Effector memory CD8-positive, alpha-beta T cell (primary cell): ENCODE results near the gene NLRP12.
"Not testable (repeated sequence)": the region's sequence is repeated elsewhere in the genome, so short reads cannot be mapped to it uniquely, and the experiment has no call there.

Experiments used
- ATAC-seq: fragments of 150-1000 bp; cut with Tn5 transposase; replicated peaks from 2 replicates; pipeline ENCODE4 v1.10.0; 2021; ENCODE audit warnings: mild to moderate bottlenecking, moderate library complexity
- DNase-seq, 3 experiments: peaks; one replicate each; pipeline ENCODE4 v3.0.0; 2021
- H3K27ac Mint-ChIP-seq, 2 donors: one replicate each; pipeline ENCODE4 v1.8.0; 2022; ENCODE audit warnings: mild to moderate bottlenecking in 2 of 2, mixed read lengths in 2 of 2, moderate library complexity in 2 of 2
- H3K27me3 Mint-ChIP-seq, 2 donors: one replicate each; pipeline ENCODE4 v1.8.0; 2022; ENCODE audit warnings: mixed read lengths in 2 of 2
- H3K36me3 Mint-ChIP-seq: one replicate; pipeline ENCODE4 v1.8.0; 2022; ENCODE audit warnings: mild to moderate bottlenecking, moderate library complexity, mixed read lengths; ENCODE audit not compliant: insufficient read depth
- H3K4me1 Mint-ChIP-seq, 2 donors: one replicate each; pipeline ENCODE4 v1.8.0; 2022; ENCODE audit warnings: low read depth in 2 of 2, mixed read lengths in 2 of 2
- H3K4me3 Mint-ChIP-seq, 2 donors: one replicate each; pipeline ENCODE4 v1.8.0; 2022; ENCODE audit warnings: mild to moderate bottlenecking in 2 of 2, mixed read lengths in 2 of 2, moderate library complexity in 2 of 2
- H3K9me3 Mint-ChIP-seq, 2 donors: one replicate each; pipeline ENCODE4 v1.8.0; 2022; ENCODE audit warnings: mixed read lengths in 2 of 2
- total RNA-seq, 9 experiments: gene quantifications; one replicate each; lab custom pipeline; 2026; lab: John Stamatoyannopoulos, UW

The NLRP12 gene, protein sequence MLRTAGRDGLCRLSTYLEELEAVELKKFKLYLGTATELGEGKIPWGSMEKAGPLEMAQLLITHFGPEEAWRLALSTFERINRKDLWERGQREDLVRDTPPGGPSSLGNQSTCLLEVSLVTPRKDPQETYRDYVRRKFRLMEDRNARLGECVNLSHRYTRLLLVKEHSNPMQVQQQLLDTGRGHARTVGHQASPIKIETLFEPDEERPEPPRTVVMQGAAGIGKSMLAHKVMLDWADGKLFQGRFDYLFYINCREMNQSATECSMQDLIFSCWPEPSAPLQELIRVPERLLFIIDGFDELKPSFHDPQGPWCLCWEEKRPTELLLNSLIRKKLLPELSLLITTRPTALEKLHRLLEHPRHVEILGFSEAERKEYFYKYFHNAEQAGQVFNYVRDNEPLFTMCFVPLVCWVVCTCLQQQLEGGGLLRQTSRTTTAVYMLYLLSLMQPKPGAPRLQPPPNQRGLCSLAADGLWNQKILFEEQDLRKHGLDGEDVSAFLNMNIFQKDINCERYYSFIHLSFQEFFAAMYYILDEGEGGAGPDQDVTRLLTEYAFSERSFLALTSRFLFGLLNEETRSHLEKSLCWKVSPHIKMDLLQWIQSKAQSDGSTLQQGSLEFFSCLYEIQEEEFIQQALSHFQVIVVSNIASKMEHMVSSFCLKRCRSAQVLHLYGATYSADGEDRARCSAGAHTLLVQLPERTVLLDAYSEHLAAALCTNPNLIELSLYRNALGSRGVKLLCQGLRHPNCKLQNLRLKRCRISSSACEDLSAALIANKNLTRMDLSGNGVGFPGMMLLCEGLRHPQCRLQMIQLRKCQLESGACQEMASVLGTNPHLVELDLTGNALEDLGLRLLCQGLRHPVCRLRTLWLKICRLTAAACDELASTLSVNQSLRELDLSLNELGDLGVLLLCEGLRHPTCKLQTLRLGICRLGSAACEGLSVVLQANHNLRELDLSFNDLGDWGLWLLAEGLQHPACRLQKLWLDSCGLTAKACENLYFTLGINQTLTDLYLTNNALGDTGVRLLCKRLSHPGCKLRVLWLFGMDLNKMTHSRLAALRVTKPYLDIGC
- total RNA-seq = 0 to 0.06 (median 0) reads per million in 9 experiments

DNA sequence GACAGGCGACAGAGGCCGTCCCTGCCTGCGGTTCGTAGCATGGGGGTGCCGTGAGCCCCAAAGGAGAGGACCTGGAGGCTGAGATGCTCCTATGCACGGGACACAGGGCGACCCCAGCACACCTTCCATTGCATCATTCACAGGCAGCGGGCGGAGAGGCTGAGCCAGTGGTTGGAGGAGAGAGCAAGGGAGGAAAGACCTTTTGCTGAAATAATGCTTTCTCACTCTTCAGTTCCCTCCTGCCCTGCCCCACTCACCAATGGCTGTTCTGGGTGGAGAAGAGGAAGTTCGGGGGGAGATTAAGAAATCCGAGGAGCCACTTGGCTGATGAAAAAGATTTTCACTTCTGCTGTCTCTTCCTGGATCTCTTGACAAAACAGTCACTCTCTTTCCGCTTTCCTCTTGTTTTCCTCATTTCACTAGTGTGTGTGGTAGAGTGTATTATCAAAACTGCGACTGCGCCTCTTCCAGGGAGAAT is at the start of gene NLRP12:
TSS of gene NLRP12 (minus strand) at position 181 of the 478 bp plus-strand sequence. CDS start at position 41, 140 bp downstream.
- Mint-ChIP-seq H3K9me3 (no peaks in the 10 kb centered on the region), H3K27ac (no peak within 1 kb of the TSS), H3K36me3 (peaks cover 3% of the 10 kb centered on the region), H3K27me3 (peaks cover 29 to 48% of the 10 kb centered on the region in 2 donors), H3K4me3 (no peak within 1 kb of the TSS), H3K4me1 (no peaks in the 10 kb centered on the region)
- DNase-seq (no peak), ATAC-seq (no peak)

GRCh38 chr19:53872762-53873161 is 48.6 kb upstream of the NLRP12 start:
- H3K27me3 Mint-ChIP-seq = no peaks in the 10 kb centered on the region
- peak in 1 of 3 experiments; percentile 29 for DNase-seq
- peaks cover 53 to 59% of the 10 kb centered on the region in 2 donors for H3K4me1 Mint-ChIP-seq
- H3K27ac Mint-ChIP-seq = peak overlapping the region; percentile 93 to 100
- peaks cover 0 to 2% of the 10 kb centered on the region in 2 donors for H3K9me3 Mint-ChIP-seq
- peak overlapping the region; percentile 53 to 74 for H3K4me3 Mint-ChIP-seq
- peaks cover 100% of the 10 kb centered on the region for H3K36me3 Mint-ChIP-seq
- no peak for ATAC-seq

DNA sequence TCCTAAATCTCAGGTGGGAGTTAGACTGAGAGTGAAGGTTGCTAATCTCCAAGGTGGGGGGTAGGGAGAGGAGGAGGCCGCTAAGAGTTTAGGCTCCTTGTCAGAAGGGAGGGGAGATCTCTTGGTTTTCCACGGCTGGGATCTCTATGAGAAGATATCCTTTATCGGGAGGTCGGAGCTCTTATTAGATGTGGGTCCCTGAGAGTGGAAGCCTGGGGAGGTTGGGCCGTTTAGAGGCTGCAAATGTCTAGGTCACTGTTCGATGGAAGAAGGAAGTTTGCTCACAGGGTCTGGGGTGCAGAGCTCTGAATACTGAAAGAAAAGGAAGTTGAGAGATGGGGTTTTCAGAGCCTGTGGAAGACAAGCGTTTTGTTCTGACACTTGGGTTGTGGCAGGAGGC is 47.3 kb upstream of the NLRP12 start:
- peak overlapping the region; percentile 48 to 68 for H3K4me3 Mint-ChIP-seq

DNA sequence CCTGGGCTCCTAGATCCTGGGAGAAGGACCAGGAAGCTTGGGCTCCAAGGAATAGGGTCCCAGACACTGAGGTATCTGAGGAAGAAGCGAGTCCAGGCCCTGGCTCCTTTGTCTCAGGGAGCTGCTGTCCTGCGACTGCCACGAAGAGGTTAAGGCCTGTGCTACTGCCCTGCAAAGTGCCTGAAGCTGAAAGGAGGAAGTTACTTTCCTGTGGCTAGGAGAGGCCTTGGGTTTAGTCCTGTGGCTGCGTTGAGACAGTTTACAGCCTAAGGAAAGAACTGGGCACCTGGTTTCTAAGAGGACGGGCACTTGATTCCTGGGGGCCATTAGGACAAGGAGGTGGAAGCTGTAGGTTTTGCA is 46.4 kb upstream of the NLRP12 start:
- Mint-ChIP-seq H3K27me3 (no peaks in the 10 kb centered on the region), H3K4me3 (peak overlapping the region; percentile 48 to 68), H3K9me3 (peaks cover 0 to 2% of the 10 kb centered on the region in 2 donors), H3K27ac (peak overlapping the region; percentile 93 to 100), H3K4me1 (peaks cover 57 to 64% of the 10 kb centered on the region in 2 donors), H3K36me3 (peaks cover 100% of the 10 kb centered on the region)
- ATAC-seq (no peak), DNase-seq (peak in 2 of 3 experiments; percentile 11 to 28)

More for the DNA sequence above, 47.3 kb upstream of the NLRP12 start:
- peaks cover 100% of the 10 kb centered on the region for H3K36me3 Mint-ChIP-seq
- H3K27ac Mint-ChIP-seq = peak overlapping the region; percentile 93 to 100
- DNase-seq (peak in 2 of 3 experiments; percentile 10 to 28), ATAC-seq (no peak)
- H3K27me3 Mint-ChIP-seq = no peaks in the 10 kb centered on the region
- peaks cover 51 to 59% of the 10 kb centered on the region in 2 donors for H3K4me1 Mint-ChIP-seq
- H3K9me3 Mint-ChIP-seq = peaks cover 0 to 2% of the 10 kb centered on the region in 2 donors

DNA sequence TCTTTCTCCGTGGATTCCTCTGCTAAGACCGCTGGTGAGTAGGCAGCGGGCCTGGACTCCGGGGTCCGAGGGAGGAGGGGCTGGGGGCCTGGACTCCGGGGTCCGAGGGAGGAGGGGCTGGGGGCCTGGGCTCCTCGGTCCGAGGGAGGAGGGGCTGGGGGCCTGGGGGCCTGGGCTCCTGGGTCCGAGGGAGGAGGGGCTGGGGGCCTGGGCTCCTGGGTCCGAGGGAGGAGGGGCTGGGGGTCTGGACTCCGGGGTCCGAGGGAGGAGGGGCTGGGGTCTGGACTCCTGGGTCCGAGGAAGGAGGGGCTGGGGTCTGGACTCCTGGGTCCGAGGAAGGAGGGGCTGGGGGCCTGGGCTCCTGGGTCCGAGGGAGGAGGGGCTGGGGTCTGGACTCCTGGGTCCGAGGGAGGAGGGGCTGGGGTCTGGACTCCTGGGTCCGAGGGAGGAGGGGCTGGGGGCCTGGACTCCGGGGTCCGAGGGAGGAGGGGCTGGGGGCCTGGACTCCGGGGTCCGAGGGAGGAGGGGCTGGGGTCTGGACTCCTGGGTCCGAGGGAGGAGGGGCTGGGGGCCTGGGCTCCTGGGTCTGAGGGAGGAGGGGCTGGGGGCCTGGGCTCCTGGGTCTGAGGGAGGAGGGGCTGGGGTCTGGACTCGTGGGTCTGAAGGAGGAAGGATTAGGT is 45.8 kb upstream of the NLRP12 start:
- not testable (repeated sequence) for H3K9me3 Mint-ChIP-seq, H3K27me3 Mint-ChIP-seq, ATAC-seq, DNase-seq
- Mint-ChIP-seq H3K4me3 (peak overlapping the region; percentile 96 to 99), H3K4me1 (peaks cover 53 to 61% of the 10 kb centered on the region in 2 donors), H3K36me3 (peaks cover 99% of the 10 kb centered on the region), H3K27ac (peak overlapping the region; percentile 100)

DNA sequence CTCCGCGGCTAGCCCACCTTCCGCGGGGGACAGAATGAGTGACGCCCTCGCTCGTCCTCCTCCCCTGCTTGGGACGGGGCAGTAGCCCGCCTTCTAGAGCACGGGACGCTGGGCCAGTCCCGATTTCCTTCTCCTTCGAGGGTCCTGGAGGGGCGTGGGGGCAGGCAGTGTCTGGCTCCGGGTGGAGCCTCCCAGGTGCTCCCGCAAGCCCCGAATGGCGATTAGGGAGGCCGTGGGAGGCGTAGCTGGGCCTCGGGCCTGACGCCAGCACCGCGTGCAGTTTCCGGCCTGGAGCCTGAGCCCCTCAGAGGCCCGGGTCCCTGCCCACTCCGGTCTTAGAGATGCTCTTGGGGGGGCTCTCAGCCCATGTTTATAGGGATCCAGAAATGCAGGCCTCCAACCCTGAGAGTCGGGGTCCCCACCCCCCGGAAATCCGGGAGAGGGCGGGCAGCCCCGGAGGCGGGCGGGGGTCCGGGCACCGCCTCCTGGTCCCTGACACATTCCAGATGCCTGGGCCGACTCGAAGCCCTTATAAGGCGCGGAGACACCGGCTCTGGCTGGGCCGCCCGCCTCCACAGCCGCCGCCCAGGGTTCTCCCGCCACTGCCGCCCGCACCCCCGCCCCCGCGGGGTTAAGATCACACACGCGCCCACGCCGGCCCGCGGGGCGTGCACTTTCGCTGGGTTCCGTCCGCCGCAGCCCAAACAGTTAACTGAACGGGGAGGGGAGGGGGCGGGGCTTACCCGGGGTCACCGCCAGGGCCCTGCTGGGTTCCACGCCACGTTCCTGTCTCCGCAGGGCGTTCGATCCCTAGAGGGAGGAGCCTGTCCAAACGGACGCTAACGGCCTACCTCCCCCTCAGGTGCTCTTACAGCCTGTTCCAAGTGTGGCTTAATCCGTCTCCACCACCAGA is 45.0 kb upstream of the NLRP12 start:
- DNase-seq (peak; percentile 90 to 95 (median 93)), ATAC-seq (peak; percentile 55)

DNA sequence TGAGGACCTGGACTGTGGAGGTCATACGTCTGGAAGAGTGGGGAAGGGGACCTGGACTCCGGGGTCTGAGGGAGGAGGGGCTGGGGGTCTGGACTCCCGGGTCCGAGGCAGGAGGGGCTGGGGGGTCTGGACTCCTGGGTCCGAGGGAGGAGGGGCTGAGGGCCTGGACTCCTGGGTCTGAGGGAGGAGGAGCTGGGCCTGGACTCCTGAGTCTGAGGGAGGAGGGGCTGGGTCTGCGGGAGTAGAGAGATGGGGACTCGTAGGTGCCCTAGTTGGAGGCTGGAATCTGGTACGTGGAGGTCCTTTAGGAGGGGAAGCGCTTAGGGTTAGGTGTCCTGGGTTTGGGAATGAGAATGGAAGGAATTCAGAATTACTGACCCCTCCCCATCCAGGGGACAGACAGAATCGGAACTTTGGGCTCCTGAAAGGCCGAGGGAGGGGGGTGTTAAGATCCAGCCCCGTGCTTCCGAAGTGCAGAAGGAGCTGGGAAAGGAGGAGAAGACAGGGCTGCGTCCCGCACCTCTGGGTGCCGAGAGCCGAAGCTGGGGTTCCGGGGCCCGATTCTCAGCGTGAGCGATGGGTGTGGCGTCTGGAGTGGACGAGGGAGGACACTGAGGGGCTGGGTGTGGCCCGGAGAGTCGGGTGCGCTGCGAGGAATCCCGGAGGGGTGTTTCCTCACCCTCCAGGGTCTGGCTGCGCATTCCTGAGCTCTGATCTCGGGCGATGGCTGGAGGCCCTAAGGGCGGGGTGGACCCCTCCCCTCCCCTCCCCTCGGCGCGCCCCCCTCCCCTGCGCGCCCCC is 44.2 kb upstream of the NLRP12 start:
- Mint-ChIP-seq H3K36me3 (peaks cover 82% of the 10 kb centered on the region), H3K4me1 (peaks cover 40 to 45% of the 10 kb centered on the region in 2 donors), H3K9me3 (no peaks in the 10 kb centered on the region), H3K27me3 (no peaks in the 10 kb centered on the region), H3K27ac (peak overlapping the region; percentile 100), H3K4me3 (peak overlapping the region; percentile 96 to 99)
- DNase-seq (peak; percentile 57 to 62 (median 59)), ATAC-seq (no peak)

More for the DNA sequence above, 45.0 kb upstream of the NLRP12 start:
- Mint-ChIP-seq H3K27me3 (no peaks in the 10 kb centered on the region), H3K36me3 (peaks cover 91% of the 10 kb centered on the region), H3K27ac (peak overlapping the region; percentile 100), H3K4me3 (peak overlapping the region; percentile 96 to 99), H3K4me1 (peaks cover 45 to 53% of the 10 kb centered on the region in 2 donors), H3K9me3 (no peaks in the 10 kb centered on the region)

DNA sequence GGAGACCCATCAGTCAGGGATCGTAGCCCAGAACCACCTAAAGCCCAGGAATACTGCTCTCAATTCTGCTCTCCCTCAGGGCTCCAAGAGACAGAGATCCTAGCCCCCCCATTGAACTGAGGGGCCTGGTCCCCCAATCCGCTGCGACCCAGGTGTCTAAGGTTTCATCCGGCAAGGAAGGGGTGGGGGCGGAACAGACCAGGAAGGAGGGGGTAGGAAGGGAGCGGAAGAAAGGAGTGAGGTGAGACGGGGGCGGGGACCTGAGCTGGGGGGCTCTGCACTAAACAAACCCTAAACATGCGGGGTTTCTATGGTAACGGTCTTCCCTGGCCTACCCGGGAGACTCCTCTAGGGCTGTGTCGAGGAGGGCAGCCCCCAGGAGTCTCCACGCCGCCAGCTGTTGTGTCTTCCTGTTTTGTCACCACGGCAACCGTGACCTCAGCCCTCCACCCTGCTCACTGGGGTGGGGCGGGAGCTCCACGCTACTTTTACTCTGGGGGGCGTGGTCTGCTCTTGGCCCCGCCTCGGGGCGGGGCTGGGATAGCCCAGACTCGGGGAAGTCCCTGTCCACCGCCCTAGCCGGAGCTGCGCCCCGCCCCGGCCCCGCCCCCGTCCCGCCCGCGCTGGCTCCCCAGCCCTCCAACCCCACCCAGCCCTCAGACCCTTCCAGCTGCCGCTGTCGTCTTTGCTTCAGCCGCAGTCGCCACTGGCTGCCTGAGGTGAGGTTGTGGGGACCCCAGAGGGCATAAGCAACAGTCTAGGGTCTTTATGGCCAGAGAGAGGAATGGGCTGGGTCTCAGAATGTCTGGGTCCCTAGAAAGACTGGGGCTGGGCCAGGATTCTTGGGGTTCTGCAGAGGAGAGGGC is 43.3 kb upstream of the NLRP12 start, which contains the start of gene MYADM:
TSS of gene MYADM (plus strand) at position 659 of the 866 bp plus-strand sequence. CDS start 5,647 bp downstream, outside the sequence.
- Mint-ChIP-seq H3K36me3 (peaks cover 74% of the 10 kb centered on the region), H3K9me3 (no peaks in the 10 kb centered on the region), H3K4me3 (peak within 1 kb of the TSS; percentile 96 to 99), H3K27ac (peak within 1 kb of the TSS; percentile 100), H3K4me1 (peaks cover 32 to 40% of the 10 kb centered on the region in 2 donors), H3K27me3 (no peaks in the 10 kb centered on the region)
- ATAC-seq = peak; percentile 65
- peak; percentile 100 for DNase-seq

DNA sequence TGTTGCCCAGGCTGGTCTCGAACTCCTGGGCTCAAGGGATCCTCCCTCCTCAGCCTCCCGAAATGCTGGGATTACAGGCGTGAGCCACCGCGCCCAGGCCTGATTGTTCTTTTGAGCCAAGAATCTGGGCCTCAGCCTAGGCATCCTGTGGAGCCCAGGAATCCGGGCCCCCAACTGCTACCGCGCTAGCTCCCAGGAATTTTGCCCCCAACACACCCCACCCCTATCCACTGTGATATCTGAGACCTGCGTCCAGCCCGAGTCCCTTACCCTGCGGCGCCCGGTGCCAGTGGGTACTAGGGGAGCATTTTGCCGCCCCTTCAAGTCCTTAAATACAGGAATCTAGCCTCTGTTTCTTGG is 42.7 kb upstream of the NLRP12 start:
- H3K9me3 Mint-ChIP-seq = no peaks in the 10 kb centered on the region
- H3K4me3 Mint-ChIP-seq = peak overlapping the region; percentile 96 to 99
- DNase-seq = no peak
- no peaks in the 10 kb centered on the region for H3K27me3 Mint-ChIP-seq
- no peak for ATAC-seq
- H3K27ac Mint-ChIP-seq = peak overlapping the region; percentile 100
- peaks cover 68% of the 10 kb centered on the region for H3K36me3 Mint-ChIP-seq
- peaks cover 32 to 40% of the 10 kb centered on the region in 2 donors for H3K4me1 Mint-ChIP-seq
